ENCODE measurements around the gene TSFM. TPM values are rescaled to one million over a fixed set of nuclear protein-coding genes. Genes with fewer than 3 reads are reported as not detected.

TSFM gene
- total and polyA plus RNA-seq, 2 of the 13 experiments (the other 11 are each of a cell fraction or from before 2014, with no cell fraction given) = 29.8 to 68.3 TPM

DNA sequence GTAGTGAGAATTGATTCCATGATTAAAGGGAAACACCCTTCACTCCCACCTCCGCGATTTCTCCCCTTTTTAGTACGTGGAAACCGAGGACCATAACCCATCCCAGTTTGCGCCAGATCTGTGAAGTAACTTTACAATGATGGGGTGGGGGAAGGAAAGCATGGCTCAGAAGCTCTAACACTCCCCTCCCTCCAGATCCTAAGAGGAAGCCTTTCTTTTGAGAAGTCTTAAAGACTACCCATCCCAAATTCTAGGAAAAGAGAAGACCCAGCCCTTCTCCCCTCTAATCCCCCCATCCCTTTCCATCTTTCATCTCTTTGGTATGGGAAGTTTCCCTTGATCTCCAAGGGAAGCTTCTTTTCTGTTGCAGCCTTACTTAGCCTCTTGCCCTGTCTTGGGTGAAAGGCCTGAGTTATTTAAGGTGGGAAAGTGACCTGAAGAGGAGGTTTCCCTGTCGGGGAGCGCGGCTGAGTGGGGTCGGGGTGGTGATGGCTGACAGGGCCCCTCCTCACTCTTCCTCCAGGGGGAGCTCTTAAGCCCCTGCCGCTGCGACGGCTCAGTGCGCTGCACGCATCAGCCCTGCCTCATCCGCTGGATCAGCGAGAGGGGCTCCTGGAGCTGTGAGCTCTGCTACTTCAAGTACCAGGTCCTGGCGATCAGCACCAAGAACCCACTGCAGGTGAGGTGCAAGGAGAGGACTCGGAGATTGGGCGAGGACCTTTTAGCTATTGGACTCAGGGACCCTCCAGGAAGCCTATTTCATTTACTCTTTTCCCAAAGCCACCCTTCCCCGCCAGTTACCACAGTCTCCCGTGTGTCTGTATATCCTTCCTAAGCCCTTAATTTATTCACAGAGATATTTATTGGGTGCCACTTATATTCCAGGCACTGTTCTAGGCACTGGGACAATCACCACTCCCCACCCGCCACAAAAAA, 25.9 kb upstream of the TSFM start (continued):
- TF ChIP-seq KDM3A (CRISPR knock-in tag; IDR thresholded peaks at IDR 0.05; ENCODE audit: low read depth) (no peak), RAD21 (CRISPR knock-in tag; IDR thresholded peaks at IDR 0.05) (peak; percentile 50; the same call in 1 of the 2 replicates), ZNF3 (CRISPR knock-in tag; IDR thresholded peaks at IDR 0.05) (no peak), ZNF331 (CRISPR knock-in tag; IDR thresholded peaks at IDR 0.05) (0 out of 2 replicates have a peak, but pooled peaks have one; percentile 12), MAX (IDR thresholded peaks at IDR 0.05) (peak; percentile 53; the same call in 1 of the 2 replicates), THAP9 (CRISPR knock-in tag; IDR thresholded peaks at IDR 0.05; ENCODE audit: borderline replicate concordance) (no peak), SP4 (CRISPR knock-in tag; IDR thresholded peaks at IDR 0.05) (no peak), NFE2L1 (CRISPR knock-in tag; IDR thresholded peaks at IDR 0.05; ENCODE audit: borderline replicate concordance) (no peak), IRF2 (CRISPR knock-in tag; IDR thresholded peaks at IDR 0.05) (no peak), HOXA3 (CRISPR knock-in tag; IDR thresholded peaks at IDR 0.05) (peak; percentile 63), MAZ (IDR thresholded peaks at IDR 0.05; ENCODE audit: borderline replicate concordance, low read depth, low read length) (no peak), MAZ (CRISPR knock-in tag; IDR thresholded peaks at IDR 0.05; ENCODE audit: low read depth) (peak; percentile 63; the same call in 1 of the 2 replicates), ARNT2 (CRISPR knock-in tag; IDR thresholded peaks at IDR 0.05; ENCODE audit: low read depth) (peak; percentile 55; the same call in 1 of the 2 replicates)
- TF ChIP-seq, protein P1, sequence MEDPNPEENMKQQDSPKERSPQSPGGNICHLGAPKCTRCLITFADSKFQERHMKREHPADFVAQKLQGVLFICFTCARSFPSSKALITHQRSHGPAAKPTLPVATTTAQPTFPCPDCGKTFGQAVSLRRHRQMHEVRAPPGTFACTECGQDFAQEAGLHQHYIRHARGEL (CRISPR knock-in tag; IDR thresholded peaks at IDR 0.05) = no peak
- TF ChIP-seq, protein P2, sequence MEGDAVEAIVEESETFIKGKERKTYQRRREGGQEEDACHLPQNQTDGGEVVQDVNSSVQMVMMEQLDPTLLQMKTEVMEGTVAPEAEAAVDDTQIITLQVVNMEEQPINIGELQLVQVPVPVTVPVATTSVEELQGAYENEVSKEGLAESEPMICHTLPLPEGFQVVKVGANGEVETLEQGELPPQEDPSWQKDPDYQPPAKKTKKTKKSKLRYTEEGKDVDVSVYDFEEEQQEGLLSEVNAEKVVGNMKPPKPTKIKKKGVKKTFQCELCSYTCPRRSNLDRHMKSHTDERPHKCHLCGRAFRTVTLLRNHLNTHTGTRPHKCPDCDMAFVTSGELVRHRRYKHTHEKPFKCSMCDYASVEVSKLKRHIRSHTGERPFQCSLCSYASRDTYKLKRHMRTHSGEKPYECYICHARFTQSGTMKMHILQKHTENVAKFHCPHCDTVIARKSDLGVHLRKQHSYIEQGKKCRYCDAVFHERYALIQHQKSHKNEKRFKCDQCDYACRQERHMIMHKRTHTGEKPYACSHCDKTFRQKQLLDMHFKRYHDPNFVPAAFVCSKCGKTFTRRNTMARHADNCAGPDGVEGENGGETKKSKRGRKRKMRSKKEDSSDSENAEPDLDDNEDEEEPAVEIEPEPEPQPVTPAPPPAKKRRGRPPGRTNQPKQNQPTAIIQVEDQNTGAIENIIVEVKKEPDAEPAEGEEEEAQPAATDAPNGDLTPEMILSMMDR (CRISPR knock-in tag; IDR thresholded peaks at IDR 0.05) = peak; percentile 94
- TF ChIP-seq, protein P3, sequence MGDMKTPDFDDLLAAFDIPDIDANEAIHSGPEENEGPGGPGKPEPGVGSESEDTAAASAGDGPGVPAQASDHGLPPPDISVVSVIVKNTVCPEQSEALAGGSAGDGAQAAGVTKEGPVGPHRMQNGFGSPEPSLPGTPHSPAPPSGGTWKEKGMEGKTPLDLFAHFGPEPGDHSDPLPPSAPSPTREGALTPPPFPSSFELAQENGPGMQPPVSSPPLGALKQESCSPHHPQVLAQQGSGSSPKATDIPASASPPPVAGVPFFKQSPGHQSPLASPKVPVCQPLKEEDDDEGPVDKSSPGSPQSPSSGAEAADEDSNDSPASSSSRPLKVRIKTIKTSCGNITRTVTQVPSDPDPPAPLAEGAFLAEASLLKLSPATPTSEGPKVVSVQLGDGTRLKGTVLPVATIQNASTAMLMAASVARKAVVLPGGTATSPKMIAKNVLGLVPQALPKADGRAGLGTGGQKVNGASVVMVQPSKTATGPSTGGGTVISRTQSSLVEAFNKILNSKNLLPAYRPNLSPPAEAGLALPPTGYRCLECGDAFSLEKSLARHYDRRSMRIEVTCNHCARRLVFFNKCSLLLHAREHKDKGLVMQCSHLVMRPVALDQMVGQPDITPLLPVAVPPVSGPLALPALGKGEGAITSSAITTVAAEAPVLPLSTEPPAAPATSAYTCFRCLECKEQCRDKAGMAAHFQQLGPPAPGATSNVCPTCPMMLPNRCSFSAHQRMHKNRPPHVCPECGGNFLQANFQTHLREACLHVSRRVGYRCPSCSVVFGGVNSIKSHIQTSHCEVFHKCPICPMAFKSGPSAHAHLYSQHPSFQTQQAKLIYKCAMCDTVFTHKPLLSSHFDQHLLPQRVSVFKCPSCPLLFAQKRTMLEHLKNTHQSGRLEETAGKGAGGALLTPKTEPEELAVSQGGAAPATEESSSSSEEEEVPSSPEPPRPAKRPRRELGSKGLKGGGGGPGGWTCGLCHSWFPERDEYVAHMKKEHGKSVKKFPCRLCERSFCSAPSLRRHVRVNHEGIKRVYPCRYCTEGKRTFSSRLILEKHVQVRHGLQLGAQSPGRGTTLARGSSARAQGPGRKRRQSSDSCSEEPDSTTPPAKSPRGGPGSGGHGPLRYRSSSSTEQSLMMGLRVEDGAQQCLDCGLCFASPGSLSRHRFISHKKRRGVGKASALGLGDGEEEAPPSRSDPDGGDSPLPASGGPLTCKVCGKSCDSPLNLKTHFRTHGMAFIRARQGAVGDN (CRISPR knock-in tag; IDR thresholded peaks at IDR 0.05) = peak; percentile 63
